GOT3 (cell line): Measurements from ENCODE around the gene HMOX1.
"Not testable (repeated sequence)": the region's sequence is repeated elsewhere in the genome, so short reads cannot be mapped to it uniquely, and the experiment has no call there.

Experiments
- DNase-seq: peaks from one replicate; lab custom pipeline; 2025; ENCODE audit warnings: mixed read lengths; lab: John Stamatoyannopoulos, UW

The HMOX1 gene

DNA sequence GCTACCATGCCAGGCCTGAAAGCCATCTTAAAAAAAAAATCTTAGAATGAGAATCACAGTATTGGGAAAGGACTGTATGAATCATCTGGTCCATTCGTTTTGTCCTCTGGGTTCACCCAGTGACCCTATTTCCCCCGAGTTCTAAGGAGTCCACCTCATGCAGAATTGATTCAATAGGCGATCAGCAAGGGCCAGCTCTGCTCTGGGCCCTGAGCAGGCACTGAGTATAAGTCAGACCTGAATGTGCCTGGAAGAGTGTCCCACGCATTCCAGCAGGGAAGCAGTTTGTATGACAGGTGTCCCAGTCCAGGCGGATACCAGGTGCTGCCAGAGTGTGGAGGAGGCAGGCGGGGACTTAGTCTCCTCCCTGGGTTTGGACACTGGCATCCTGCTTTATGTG is 883 bp upstream of the HMOX1 start:
- DNase-seq = no peak

DNA sequence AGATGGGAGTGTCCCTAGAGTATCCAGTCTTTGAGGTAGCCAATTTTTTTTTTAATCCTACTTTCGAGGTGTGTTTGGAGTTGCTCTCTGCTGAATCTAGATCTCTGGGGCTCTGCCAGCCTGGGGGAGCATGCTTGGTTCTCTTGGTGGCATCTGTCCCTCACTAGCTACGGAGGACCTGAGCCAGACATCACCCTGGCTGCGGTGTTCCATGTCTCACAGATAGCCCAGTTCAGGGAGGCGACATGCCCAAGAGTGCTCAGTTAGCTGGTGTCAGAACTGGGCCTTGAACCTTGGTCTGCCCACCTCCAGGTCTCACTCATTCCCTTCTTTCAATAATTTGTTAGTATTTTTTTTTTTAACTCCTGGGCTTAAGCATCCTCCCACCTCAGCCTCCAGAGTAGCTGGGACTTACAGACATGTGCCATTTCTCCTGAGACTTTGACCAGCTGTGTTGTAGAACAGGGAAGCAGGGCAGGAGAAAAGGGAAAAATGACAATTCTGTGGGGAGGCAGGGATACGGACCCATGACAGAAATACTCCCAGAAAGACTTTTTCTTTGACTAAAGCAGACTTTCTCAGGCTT is 621 bp downstream of the HMOX1 start:
- DNase-seq = no peak

DNA sequence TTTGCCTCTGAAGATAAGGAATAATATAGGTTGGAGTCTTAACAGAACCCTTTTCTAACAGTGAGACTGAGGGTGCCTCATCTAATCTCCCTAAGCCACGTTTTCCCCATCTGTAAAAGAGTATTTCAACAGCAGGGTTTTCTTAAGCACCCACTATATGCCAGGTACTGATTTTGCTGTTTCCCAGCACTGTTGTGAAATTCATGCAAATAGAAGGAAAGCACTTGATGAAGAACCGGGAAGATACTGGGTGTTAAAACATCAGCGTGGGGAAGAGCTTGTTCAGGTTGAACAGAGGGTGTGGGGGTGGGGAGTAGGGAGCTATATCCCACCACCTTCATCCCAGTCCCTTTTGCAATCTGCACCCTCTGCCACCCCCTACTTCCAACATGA is 2.8 kb downstream of the HMOX1 start:
- DNase-seq = no peak

DNA sequence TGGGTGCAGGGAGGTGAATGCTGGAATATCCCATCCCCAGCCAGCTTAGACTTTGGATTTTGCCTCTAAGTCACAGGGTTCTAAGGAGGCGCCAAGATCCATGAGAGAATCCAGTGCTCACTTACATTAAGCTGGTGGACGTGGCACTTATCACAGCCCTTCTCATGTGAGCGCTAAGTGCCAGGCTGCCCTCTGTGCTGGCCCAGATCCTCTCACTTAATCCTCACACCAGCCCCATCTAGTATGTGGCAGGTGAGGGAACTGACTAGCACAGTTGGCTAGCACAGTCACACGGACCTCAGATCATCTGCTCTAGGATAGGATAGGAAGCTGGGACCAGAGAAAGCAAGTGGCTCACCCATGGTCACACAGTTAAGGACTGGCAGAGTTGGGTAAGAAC is 3.6 kb downstream of the HMOX1 start:
- no peak for DNase-seq

DNA sequence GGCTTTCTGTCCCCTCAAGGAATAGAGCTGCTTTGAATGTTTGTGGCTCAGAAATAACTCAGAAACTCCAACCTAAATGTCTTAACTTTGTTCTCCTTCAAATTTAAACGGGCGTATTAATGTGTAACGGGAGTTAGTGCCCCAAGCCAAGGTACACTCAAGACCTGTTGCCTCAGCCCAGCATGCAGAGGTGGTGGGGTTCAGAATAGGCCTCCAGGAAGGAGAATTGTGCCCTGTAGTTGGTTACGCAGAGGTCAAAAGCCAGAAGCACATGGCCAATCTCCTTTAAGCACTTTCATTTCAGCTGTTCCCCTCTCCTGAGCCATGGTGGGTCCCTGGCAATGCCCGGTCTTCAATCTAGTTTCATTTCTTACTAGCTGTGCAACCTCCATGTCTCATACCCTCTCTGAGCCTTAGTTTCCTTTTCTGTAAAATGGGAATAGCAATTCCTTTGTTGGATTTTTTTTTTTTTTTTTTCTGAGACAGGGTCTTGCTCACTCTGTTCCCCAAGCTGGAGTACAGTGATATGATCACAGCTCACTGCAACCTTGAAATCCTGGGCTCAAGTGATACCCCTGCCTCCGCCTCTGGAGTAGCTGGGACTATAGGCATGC is 4.2 kb downstream of the HMOX1 start:
- DNase-seq = no peak

DNA sequence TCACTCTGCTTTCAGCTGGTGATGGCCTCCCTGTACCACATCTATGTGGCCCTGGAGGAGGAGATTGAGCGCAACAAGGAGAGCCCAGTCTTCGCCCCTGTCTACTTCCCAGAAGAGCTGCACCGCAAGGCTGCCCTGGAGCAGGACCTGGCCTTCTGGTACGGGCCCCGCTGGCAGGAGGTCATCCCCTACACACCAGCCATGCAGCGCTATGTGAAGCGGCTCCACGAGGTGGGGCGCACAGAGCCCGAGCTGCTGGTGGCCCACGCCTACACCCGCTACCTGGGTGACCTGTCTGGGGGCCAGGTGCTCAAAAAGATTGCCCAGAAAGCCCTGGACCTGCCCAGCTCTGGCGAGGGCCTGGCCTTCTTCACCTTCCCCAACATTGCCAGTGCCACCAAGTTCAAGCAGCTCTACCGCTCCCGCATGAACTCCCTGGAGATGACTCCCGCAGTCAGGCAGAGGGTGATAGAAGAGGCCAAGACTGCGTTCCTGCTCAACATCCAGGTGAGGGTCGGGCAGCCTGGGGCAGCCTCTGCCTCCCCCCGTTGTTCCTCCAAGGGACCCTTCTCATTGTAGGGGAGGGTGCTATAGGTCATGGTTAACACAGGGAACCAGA is 5.9 kb downstream of the HMOX1 start:
- no peak for DNase-seq

DNA sequence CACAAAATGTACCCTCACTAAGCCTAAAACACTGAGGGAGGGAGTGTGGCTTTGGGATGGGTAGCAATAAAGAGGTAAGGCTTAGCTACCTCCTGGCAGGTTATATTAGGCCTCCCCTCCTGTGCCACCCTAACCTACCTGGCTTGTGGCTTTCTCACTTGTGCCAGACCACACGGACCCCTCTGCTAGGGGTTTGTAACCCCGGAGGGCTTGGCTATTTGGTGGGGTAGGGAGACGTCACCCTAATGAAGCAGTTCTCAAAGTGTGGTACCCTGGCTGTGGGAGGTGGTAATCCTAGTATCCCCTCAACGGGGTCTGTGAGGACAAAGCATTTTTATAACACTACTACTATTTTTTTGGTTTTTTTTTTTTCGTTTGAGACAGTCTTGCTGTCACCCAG is 10.0 kb downstream of the HMOX1 start:
- DNase-seq = no peak

DNA sequence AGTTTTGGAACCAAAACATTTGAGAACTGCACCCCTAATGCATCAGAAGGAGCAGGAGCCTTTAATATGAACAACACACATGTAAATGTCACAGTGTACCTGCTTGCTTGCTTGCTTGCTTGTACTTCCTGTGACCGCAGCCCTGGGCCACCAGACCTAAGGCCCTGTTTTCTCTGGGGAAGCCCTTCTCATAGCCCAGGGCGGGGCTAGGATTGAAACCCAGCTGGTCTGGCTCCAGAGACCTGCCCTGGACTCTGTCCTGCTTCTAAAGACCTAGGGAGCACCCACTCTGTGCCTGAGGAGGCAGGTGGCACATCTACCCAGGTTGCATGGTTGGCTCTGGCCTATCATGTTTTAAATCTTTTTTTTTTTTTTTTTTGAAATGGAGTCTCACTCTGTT is 11.5 kb downstream of the HMOX1 start:
- DNase-seq = no peak

DNA sequence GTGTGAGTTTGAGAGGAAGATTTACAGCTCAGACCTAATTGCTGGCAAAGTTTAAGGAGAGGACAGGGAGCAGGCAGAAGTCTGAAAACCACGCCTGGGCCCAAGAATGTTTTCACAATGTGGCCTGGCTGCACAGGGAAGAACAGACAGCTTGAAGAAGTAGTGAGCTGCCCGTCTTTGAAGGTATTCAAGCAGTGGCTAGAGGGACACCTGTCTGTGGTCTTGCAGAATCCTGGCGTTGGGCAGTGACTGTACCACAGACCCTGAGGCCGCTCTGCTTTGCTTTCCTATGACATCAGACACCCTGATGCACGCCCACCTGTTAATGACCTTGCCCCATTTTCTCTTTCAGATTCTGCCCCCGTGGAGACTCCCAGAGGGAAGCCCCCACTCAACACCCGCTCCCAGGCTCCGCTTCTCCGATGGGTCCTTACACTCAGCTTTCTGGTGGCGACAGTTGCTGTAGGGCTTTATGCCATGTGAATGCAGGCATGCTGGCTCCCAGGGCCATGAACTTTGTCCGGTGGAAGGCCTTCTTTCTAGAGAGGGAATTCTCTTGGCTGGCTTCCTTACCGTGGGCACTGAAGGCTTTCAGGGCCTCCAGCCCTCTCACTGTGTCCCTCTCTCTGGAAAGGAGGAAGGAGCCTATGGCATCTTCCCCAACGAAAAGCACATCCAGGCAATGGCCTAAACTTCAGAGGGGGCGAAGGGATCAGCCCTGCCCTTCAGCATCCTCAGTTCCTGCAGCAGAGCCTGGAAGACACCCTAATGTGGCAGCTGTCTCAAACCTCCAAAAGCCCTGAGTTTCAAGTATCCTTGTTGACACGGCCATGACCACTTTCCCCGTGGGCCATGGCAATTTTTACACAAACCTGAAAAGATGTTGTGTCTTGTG is 12.5 kb downstream of the HMOX1 start:
- DNase-seq = no peak

DNA sequence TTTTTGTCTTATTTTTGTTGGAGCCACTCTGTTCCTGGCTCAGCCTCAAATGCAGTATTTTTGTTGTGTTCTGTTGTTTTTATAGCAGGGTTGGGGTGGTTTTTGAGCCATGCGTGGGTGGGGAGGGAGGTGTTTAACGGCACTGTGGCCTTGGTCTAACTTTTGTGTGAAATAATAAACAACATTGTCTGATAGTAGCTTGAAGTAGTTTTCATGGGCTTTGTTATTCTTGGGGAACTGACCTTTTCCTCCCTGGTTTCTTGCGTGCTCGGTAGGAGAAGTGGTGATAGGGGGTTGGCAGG is 13.1 kb downstream of the HMOX1 start:
- no peak for DNase-seq

DNA sequence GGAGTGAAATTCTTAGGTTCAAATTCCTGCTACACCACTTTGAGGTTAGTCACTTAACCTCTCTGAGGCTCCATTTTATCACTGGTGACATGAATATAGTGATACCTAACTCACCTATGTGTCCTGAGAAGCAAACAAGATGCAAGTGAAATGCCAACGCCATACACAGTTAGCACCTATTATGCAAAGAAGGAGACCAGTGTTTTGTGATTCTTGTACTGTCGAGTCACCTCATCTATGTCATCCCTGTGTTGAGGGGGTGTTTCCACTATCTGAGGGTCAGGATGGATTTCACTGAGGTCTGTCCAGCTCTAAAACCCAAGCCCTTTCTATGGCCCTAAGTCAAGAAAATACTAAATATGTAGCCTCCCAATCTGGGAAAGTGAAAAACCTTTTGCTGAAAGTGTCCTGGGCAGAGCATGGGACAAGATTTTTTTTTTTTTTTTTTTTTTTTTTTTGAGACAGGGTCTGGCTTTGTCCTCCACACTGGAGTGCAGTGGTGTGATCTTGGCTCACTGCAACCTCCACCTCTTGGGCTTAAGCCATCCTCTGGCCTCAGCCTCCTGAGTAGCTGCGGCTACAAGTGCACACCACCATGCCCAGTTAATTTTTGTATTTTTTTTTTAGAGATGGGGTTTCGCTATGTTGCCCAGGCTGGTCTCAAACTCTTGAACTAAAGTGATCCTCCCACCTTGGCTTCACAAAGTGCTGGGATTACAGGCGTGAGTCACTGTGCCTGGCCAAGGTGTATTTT is 14.1 kb downstream of the HMOX1 start:
- DNase-seq = no peak

DNA sequence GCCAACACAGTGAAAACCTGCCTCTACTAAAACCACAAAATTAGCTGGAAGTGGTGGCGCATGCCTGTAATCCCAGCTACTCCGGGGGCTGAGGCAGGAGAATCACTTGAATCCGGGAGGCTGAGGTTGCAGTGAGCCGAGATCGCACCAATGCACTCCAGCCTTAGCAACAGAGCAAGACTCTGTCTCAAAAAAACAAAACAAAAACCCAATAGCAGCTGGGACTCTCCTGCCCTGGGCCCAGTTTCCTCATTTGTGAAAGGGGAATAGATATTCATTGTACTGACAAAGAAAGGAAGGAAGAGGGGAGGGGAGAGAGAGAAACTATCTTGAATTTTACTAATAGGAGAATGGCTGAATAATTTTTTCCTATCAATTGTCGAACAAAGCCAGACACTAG is 15.7 kb downstream of the HMOX1 start:
- DNase-seq = not testable (repeated sequence)

DNA sequence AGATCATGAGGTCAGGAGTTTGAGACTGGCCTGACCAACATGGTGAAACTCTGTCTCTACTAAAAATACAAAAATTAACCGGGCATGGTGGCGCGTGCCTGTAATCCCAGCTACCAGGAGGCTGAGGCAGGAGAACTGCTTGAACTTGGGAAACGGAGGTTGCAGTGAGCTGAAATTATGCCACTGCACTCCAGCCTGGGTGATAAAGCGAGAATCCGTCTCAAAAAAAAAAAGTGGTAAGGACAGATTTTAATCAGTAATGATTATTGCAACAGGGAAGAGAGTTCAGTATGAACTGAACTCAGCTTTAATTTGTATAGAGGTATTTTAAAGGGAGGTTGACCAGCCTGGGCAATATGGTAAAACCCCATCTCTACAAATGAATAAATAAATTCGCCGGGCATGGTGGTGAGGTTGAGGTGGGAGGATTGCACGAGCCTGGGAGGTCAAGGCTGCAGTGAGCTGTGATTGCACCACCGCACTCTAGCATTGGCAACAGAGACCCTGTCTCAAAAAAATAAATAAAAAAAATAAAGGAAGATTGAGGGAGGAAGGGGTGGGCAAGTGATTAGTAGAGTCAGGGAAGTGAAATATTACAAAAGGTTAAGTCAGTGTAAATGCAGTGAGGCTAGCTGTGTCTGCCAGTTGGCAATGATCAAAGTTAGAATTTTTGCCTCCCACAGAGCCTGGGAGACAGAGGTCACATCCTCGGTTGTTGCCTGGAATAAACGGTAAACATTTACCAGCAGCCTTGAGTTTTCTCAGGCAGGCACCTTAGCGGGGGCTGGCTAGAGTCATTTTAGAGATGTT is 16.4 kb downstream of the HMOX1 start:
- no peak for DNase-seq

DNA sequence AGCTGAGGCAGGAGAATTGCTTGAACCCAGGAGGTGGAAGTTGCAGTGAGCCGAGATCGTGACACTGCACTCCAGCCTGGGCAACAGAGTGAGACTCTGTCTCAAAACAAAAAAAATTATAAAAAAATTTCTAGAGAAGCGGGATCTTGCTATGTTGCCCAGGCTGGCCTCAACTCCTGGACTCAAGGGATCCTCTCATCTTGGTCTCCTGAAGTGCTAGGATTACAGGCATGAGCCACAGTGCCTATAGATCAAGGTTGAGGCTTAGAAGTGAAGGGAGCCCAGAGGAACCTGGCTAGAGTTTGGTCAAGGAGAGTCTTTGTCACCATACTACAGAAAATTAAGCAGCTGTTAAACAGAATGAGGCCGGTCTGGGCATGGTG is 17.7 kb downstream of the HMOX1 start:
- no peak for DNase-seq

DNA sequence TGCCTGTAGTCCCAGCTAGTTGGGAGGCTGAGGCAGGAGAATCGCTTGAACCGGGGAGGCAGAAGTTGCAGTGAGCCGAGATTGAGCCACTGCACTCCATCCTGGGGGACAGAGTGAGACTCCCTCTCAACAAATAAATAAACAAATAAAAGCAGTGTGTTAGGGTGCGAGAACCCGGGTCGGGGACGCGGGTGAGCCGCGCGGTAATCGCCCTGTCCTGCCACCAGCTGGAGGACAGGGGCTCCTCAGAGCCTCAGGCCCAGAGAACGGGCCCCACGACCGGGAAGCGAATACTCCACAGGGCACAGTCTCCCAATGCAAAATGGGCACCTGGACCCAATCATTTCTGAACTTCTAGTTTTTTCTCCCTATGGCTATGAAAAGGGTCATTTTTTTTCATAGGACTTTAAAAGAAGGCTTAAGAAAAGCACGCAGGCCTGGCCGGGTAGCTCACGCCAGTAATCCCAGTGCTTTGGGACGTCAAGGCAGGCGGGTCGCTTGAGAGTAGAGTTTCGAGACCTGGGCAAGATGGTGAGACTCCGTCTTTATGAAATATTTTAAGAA is 18.3 kb downstream of the HMOX1 start:
- DNase-seq = no peak

DNA sequence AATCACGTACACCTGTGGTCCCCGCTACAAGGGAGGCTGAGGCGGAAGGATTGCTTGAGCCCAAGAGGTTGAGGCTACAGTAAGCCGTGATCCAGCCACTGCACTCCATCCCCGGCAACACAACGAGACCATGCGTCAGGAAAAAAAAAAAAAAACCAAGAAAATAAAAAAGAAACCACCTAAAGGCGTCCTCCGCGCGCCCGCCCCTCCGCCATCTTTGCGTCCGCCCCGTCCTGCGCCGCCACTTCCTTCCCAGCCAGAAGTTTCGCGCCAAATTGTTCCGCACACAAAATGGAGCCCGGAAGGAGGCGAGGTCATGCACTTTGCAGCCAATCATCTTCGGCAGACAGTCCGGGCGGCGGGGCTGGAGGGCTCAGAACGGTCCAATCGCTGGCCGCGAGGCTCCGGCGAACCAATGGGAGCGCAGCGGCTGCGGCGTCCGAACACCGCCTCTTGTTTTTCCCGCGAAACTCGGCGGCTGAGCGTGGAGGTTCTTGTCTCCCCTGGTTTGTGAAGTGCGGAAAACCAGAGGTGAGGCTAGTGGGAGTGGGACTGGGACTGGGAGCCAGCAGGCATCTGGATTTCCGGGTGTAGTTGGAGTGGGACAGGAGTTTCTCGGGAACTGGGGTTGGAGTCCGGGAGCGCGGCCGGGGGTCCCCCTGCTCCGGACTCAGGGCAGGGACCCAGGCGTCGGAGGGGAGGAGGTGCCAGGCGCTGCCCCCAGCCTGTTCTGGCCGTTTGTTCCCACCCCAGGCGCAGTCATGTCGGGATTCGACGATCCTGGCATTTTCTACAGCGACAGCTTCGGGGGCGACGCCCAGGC is 19.0 kb downstream of the HMOX1 start, which contains the start of gene MCM5:
Gene MCM5 (plus strand): TSS at position 463 of the 823 bp plus-strand sequence. CDS start 299 bp downstream, at position 762.
- peak; percentile 81 for DNase-seq

DNA sequence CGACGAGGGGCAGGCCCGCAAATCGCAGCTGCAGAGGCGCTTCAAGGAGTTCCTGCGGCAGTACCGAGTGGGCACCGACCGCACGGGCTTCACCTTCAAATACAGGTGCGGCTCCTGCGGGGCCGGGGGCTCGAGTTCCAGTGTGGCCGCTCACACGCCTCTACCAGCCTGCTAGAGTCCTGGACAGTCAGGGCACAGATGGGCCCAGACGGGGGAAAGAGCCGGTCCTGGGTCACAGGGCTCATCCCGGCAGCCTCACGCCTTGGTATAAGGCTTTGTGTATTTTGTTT is 19.6 kb downstream of the HMOX1 start:
- DNase-seq = no peak

DNA sequence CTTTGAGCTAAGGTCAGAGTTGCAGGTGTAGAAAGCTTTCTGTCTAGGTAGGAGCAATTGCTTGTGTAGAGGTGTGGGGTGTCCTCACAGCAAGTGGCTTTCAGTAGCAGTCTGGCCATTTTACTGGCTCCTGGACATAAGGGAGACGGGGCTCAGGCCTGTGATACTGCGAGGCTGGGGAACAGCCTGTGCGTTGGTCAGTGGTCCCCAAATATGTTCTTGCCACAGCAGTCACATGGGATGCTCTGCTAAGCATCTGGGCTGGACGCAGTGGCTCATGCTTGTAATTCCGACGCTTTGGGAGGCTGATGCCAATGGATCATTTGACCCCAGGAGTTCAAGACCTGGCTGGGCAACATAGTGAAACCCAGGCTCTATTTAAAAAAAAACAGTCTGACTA is 21.0 kb downstream of the HMOX1 start:
- no peak for DNase-seq

DNA sequence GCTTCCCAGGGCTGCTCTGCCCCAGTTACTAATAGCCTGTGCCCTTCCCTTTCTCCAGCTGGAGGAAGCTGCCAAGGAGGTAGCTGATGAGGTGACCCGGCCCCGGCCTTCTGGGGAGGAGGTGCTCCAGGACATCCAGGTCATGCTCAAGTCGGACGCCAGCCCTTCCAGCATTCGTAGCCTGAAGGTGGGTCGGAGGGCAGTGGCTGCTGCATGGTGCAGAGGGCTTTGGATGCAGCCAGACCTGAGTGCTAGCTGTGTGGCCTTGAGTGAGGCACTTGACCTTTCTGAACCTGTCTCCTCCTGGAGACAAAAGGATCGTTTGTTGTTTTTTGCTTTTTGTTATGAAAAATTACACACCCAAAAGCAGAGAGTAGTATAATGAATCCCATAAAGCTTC is 22.5 kb downstream of the HMOX1 start:
- DNase-seq = no peak

DNA sequence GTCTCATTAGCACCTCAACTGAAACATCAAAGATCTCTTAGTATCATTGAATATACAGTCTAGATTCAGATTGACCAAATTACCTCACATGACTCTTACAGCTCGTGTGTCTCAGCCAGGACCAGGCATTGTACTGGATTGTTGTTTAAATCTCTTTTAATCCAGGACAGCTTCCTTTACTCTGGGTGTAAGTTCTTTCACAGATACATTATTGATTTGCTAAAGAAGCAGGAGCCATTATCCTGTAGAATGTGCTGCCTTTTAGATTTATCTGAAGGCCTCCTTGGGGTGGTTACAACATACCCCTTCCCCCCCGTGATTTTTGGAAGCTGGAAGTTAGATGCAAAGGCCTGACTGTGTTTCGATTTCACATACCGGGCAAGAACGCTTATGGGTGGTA is 23.3 kb downstream of the HMOX1 start:
- DNase-seq = no peak
